Adipocyte (in vitro differentiated cells): Measurements from ENCODE around the gene CNPY1.

Experiments
- DNase-seq: peaks from one replicate; pipeline ENCODE4 v3.0.0-alpha.2; 2015; ENCODE audit warnings: low read depth
- H3K27me3 ChIP-seq: replicated peaks from 2 replicates; pipeline ENCODE4 v1.7.0; 2013; ENCODE audit warnings: mild to moderate bottlenecking, low read length, moderate library complexity; ENCODE audit not compliant: control insufficient read depth, insufficient read depth
- H3K36me3 ChIP-seq: 2 replicates; pipeline ENCODE4 v1.7.0; 2013; ENCODE audit warnings: low read length, mild to moderate bottlenecking, moderate library complexity; ENCODE audit not compliant: control insufficient read depth, insufficient read depth, severe bottlenecking
- H3K4me1 ChIP-seq: 2 replicates; pipeline ENCODE4 v1.7.0; 2013; ENCODE audit warnings: mild to moderate bottlenecking, low read length, moderate library complexity; ENCODE audit not compliant: control insufficient read depth, insufficient read depth
- H3K4me3 ChIP-seq: 2 replicates; pipeline ENCODE4 v1.7.0; 2013; ENCODE audit warnings: mild to moderate bottlenecking, low read length, moderate library complexity
- H3K9ac ChIP-seq: 2 replicates; pipeline ENCODE4 v1.7.0; 2013; ENCODE audit warnings: mild to moderate bottlenecking, low read length, moderate library complexity
- H3K9me3 ChIP-seq: 2 replicates; pipeline ENCODE4 v1.7.0; 2013; ENCODE audit warnings: mild to moderate bottlenecking, low read length, moderate library complexity; ENCODE audit not compliant: control insufficient read depth

The CNPY1 gene

GRCh38 chr7:155466814-155467733 lies 79.3 kb downstream of the CNPY1 start:
- no peaks in the 10 kb centered on the region for H3K36me3 ChIP-seq
- H3K9me3 ChIP-seq, result no peaks in the 10 kb centered on the region
- no peak overlapping the region for H3K9ac ChIP-seq
- peaks cover 86% of the 10 kb centered on the region for H3K27me3 ChIP-seq
- DNase-seq, result no peak
- H3K4me3 ChIP-seq, result no peak overlapping the region
- peaks cover 5% of the 10 kb centered on the region for H3K4me1 ChIP-seq

- no peak overlapping the region for H3K4me3 ChIP-seq
- H3K4me1 ChIP-seq, result peaks cover 5% of the 10 kb centered on the region
- no peaks in the 10 kb centered on the region for H3K9me3 ChIP-seq
- no peak overlapping the region for H3K9ac ChIP-seq
- H3K27me3 ChIP-seq, result peaks cover 86% of the 10 kb centered on the region
- no peaks in the 10 kb centered on the region for H3K36me3 ChIP-seq
- DNase-seq, result no peak
Measured at GRCh38 chr7:155466142-155466813, 80.1 kb downstream of the CNPY1 start.

GRCh38 chr7:155465761-155466141 lies 80.6 kb downstream of the CNPY1 start:
- H3K9ac ChIP-seq, result no peak overlapping the region
- no peaks in the 10 kb centered on the region for H3K9me3 ChIP-seq
- no peaks in the 10 kb centered on the region for H3K36me3 ChIP-seq
- peaks cover 5% of the 10 kb centered on the region for H3K4me1 ChIP-seq
- no peak overlapping the region for H3K4me3 ChIP-seq
- DNase-seq, result no peak
- H3K27me3 ChIP-seq, result peaks cover 86% of the 10 kb centered on the region

- Histone ChIP-seq H3K27me3 (peaks cover 86% of the 10 kb centered on the region), H3K4me1 (peaks cover 5% of the 10 kb centered on the region), H3K4me3 (no peak overlapping the region), H3K9me3 (no peaks in the 10 kb centered on the region), H3K36me3 (no peaks in the 10 kb centered on the region), H3K9ac (no peak overlapping the region)
- DNase-seq, result no peak
Measured at GRCh38 chr7:155464948-155465739, 81.2 kb downstream of the CNPY1 start.

DNA sequence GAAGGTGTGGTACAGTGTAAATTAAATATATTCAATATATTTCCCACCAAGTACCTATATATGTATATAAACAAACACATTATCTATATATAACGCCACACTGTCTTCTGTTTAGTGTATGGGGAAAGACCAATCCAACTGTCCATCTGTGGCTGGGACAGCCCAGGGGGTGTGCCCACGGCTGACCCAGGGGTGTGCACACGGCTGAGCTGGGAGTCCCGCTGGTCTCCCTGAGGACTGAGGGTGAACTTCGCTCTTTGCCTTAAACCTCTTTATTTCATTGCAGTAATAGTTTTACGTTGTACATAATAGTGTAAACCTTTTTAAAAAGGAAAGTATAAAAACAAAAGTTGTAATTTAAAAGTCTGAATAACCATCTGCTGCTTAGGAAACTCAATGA lies 82.2 kb downstream of the CNPY1 start:
- Histone ChIP-seq H3K9me3 (no peaks in the 10 kb centered on the region), H3K4me3 (no peak overlapping the region), H3K9ac (no peak overlapping the region), H3K27me3 (peaks cover 86% of the 10 kb centered on the region), H3K4me1 (peaks cover 5% of the 10 kb centered on the region), H3K36me3 (no peaks in the 10 kb centered on the region)
- no peak for DNase-seq

GRCh38 chr7:155463114-155463811 lies 83.1 kb downstream of the CNPY1 start:
- peaks cover 78% of the 10 kb centered on the region for H3K27me3 ChIP-seq
- no peaks in the 10 kb centered on the region for H3K36me3 ChIP-seq
- DNase-seq, result no peak
- H3K9me3 ChIP-seq, result no peaks in the 10 kb centered on the region
- no peak overlapping the region for H3K4me3 ChIP-seq
- no peak overlapping the region for H3K9ac ChIP-seq
- H3K4me1 ChIP-seq, result peaks cover 3% of the 10 kb centered on the region

DNA sequence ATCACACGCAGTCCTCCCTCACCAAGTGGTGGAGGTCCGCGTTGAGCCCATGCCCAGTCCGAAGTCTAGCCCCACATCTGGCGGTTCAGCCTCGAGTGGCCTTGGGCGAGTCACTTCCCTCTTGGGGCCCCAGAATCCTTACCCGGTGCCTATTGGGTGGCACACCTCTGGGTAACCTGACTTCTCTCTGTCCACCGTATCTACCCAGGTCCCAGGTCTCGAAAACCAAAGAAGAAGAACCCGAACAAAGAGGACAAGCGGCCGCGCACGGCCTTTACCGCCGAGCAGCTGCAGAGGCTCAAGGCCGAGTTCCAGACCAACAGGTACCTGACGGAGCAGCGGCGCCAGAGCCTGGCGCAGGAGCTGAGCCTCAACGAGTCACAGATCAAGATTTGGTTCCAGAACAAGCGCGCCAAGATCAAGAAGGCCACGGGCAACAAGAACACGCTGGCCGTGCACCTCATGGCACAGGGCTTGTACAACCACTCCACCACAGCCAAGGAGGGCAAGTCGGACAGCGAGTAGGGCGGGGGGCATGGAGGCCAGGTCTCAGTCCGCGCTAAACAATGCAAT lies 84.1 kb downstream of the CNPY1 start:
- no peak for DNase-seq
- Histone ChIP-seq H3K4me3 (no peak overlapping the region), H3K36me3 (no peaks in the 10 kb centered on the region), H3K9me3 (no peaks in the 10 kb centered on the region), H3K9ac (no peak overlapping the region), H3K4me1 (no peaks in the 10 kb centered on the region), H3K27me3 (peaks cover 75% of the 10 kb centered on the region)

GRCh38 chr7:155461631-155462030 lies 84.7 kb downstream of the CNPY1 start:
- no peaks in the 10 kb centered on the region for H3K9me3 ChIP-seq
- peaks cover 75% of the 10 kb centered on the region for H3K27me3 ChIP-seq
- peaks cover 4% of the 10 kb centered on the region for H3K4me1 ChIP-seq
- H3K4me3 ChIP-seq, result no peak overlapping the region
- no peaks in the 10 kb centered on the region for H3K36me3 ChIP-seq
- DNase-seq, result no peak
- no peak overlapping the region for H3K9ac ChIP-seq

GRCh38 chr7:155460926-155461613 lies 85.3 kb downstream of the CNPY1 start:
- peaks cover 4% of the 10 kb centered on the region for H3K4me1 ChIP-seq
- H3K27me3 ChIP-seq, result peaks cover 75% of the 10 kb centered on the region
- no peaks in the 10 kb centered on the region for H3K36me3 ChIP-seq
- H3K4me3 ChIP-seq, result no peak overlapping the region
- H3K9ac ChIP-seq, result no peak overlapping the region
- no peaks in the 10 kb centered on the region for H3K9me3 ChIP-seq
- no peak for DNase-seq
